ENCODE measurements around the gene CD28.

DNA sequence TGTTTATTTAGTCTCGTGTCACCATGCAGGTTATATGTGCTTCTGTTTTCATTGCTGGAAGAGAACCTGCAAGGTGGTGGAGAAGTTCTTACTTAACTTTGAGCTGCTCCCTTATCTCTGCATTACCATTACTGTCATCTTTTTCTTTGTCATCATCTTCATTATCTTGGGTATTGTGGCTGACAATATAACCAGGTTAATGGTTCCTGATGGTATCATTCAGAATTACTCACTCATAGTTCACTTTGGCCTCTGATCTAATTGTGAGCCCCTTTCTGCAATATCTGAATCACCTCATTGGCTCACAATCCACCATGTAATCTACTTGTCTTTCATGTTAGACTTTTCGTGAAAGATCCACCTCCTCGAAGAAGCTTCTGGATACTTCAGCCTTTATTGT is 5.0 kb downstream of the CD28 start:
- TF ChIP-seq POLR2A (IDR thresholded peaks at IDR 0.05; ENCODE audit: low read length) (no peak), GATA1 (IDR thresholded peaks at IDR 0.05; ENCODE audit: low read depth, low read length) (no peak)

All from erythroblast (primary cell).